ACC112 (cell line): ENCODE measurements around the gene NID1.
"Not testable (repeated sequence)": the region's sequence is repeated elsewhere in the genome, so short reads cannot be mapped to it uniquely, and the experiment has no call there.

Experiments used
- H2AFZ ChIP-seq: fragments of 200-600 bp; sonication (generic); one replicate; pipeline ENCODE4 v1.6.0; 2017; ENCODE audit warnings: antibody characterized with exemption, low read length; ENCODE audit not compliant: unreplicated experiment
- H3K27ac ChIP-seq: fragments of 200-600 bp; sonication (generic); 2 replicates; pipeline ENCODE4 v1.5.1; 2014; ENCODE audit warnings: low read depth, mild to moderate bottlenecking, antibody characterized with exemption, low read length, moderate library complexity
- H3K27me3 ChIP-seq: fragments of 200-600 bp; sonication (generic); 2 replicates; pipeline ENCODE4 v1.6.1; 2014; ENCODE audit warnings: mild to moderate bottlenecking, antibody characterized with exemption, low read length, moderate library complexity, mixed read lengths; ENCODE audit not compliant: insufficient read depth
- H3K36me3 ChIP-seq: fragments of 200-600 bp; sonication (generic); 2 replicates; pipeline ENCODE4 v1.6.1; 2016; ENCODE audit warnings: mild to moderate bottlenecking, antibody characterized with exemption, low read length, moderate library complexity, mixed read lengths; ENCODE audit not compliant: insufficient read depth
- H3K4me1 ChIP-seq: fragments of 200-600 bp; sonication (generic); one replicate; pipeline ENCODE4 v1.6.1; 2016; ENCODE audit warnings: low read length, mixed read lengths; ENCODE audit not compliant: insufficient read depth, unreplicated experiment, control insufficient read depth
- H3K4me3 ChIP-seq: fragments of 200-600 bp; sonication (generic); 2 replicates; pipeline ENCODE4 v1.5.1; 2014; ENCODE audit warnings: mild to moderate bottlenecking, low read depth, low read length
- H3K79me2 ChIP-seq: fragments of 200-600 bp; sonication (generic); one replicate; pipeline ENCODE4 v1.6.0; 2016; ENCODE audit warnings: low read length; ENCODE audit not compliant: control insufficient read depth, unreplicated experiment, insufficient read depth

The NID1 gene

DNA sequence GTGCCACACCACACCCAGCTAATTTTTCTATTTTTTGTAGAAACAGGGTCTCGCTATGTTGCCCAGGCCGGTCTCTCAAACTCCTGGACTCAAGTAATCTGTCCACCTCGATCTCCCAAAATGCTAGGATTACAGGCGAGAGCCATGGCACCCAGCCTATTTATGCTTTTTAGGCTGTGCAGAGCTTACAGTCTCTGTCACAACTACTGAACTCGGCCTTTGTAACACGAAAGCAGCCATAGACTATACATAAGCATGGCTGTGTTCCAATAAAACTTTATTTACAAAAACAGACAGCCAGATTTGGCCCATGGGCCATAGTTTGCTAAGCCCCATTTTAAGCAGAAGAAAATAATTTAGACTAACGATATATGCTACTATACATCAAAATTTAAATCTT is 54.4 kb downstream of the NID1 start:
- Histone ChIP-seq H3K79me2 (no peaks in the 10 kb centered on the region), H3K36me3 (peaks cover 20% of the 10 kb centered on the region; the same call in 1 of the 2 replicates), H3K4me1 (peaks cover 28% of the 10 kb centered on the region), H2AFZ (no peak overlapping the region), H3K27ac (peak overlapping the region; percentile 98), H3K4me3 (no peak overlapping the region), H3K27me3 (no peaks in the 10 kb centered on the region)

DNA sequence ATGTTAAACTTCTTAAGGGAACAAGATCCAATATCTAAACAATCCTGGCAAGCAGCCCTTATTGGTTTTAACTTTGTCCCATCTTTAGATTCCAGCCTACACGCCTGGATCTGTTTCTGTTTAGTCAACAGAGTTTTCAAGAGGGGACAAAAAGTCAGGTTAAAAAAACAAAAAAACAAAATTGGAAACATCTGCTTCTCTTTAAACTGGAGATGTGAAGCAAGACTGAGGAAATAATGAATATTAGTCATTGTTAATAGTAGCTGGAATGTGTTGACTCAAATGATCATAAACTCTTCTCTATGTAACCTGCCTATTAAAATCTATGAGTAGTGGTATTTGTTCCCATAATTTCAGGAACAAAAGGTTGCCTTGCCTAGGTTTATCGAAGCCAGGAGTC is 55.0 kb downstream of the NID1 start:
- H3K4me3 ChIP-seq = peak overlapping the region; percentile 31; the same call in 1 of the 2 replicates
- H2AFZ ChIP-seq = no peak overlapping the region
- no peaks in the 10 kb centered on the region for H3K27me3 ChIP-seq
- H3K36me3 ChIP-seq = peaks cover 20% of the 10 kb centered on the region; the same call in 1 of the 2 replicates
- no peaks in the 10 kb centered on the region for H3K79me2 ChIP-seq
- peaks cover 34% of the 10 kb centered on the region for H3K4me1 ChIP-seq
- peak overlapping the region; percentile 98 for H3K27ac ChIP-seq

DNA sequence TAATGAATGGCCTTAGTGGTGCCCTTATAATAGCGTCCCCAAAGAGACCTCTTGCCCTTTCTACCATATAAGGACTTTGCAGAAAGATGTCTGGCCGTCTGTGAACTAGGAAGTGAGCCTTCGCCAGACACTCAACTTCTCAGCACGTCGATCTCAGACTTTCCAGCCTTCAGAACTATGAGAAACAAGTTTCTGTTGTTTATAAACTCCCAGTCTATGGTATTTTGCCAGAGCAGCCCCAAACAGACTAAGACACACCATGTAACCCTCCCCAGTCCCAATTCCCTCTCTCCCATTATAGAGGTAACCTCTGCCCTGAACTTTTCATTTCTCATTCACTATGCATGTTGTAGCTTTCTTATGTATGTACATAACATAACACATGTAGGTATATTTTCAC is 55.7 kb downstream of the NID1 start:
- H3K36me3 ChIP-seq = peaks cover 20% of the 10 kb centered on the region; the same call in 1 of the 2 replicates
- H3K27me3 ChIP-seq = no peaks in the 10 kb centered on the region
- no peaks in the 10 kb centered on the region for H3K79me2 ChIP-seq
- no peak overlapping the region for H2AFZ ChIP-seq
- peaks cover 36% of the 10 kb centered on the region for H3K4me1 ChIP-seq
- peak overlapping the region; percentile 31; the same call in 1 of the 2 replicates for H3K4me3 ChIP-seq
- peak overlapping the region; percentile 98 for H3K27ac ChIP-seq

DNA sequence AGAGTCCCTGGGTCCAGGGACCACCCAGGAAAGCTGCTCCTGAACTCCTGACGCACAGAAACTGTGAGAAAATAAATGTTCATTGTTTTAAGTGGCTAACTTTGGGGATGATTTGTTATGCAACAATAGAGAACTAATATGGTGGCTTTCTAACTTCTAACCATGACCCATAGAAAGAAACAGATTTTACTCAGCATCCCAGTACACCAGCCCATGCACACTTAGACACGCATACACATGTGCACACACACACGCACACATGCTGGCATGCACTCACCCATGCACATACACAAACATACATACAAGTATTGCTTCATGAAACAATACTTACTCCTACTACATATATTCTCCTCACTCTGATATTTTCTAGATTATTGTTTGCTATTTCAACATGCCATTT is 57.1 kb downstream of the NID1 start:
- Histone ChIP-seq H3K27ac (no peak overlapping the region), H3K36me3 (peaks cover 20% of the 10 kb centered on the region; the same call in 1 of the 2 replicates), H2AFZ (no peak overlapping the region), H3K27me3 (no peaks in the 10 kb centered on the region), H3K4me1 (peaks cover 36% of the 10 kb centered on the region), H3K4me3 (no peak overlapping the region), H3K79me2 (no peaks in the 10 kb centered on the region)

DNA sequence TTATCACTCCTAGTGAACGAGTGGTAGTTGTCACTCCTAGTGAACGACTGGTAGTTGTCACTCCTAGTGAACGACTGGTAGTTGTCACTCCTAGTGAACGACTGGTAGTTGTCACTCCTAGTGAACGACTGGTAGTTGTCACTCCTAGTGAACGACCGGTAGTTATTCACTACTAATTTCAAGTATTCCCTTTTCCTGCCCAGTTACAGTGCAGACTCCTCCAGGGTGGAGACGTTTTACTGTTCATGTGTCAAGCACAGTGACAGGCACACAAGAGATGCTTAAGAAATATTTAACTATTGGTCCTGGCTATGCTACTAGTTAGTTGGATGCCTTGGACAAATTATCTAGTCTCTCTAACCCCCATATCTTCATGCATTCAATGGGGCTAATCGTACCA is 61.8 kb downstream of the NID1 start:
- not testable (repeated sequence) for H3K27me3 ChIP-seq, H2AFZ ChIP-seq, H3K27ac ChIP-seq, H3K4me3 ChIP-seq, H3K79me2 ChIP-seq
- peaks cover 14% of the 10 kb centered on the region; the same call in 1 of the 2 replicates for H3K36me3 ChIP-seq
- H3K4me1 ChIP-seq = peaks cover 40% of the 10 kb centered on the region

DNA sequence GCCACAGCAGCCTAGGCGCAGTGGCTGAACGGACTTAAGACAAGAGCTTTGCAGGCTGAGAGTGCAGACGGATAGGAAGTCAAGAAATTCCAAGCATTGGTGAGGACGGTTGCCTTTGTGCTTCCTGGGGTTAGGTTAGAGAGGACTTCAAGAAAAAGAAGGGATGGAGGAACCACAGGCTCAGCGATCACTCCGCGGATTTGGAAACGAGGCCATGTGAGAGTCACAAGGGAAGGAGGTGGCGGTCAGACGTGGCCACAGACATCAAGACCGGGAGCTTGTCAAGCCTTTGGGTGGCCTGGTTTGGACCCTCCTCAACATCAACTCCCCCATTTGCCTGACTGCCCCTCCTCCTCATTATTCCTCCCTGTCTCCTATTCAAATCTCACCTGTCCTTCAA is 62.3 kb downstream of the NID1 start:
- H3K4me3 ChIP-seq = no peak overlapping the region
- H3K27ac ChIP-seq = no peak overlapping the region
- H3K27me3 ChIP-seq = no peaks in the 10 kb centered on the region
- peaks cover 40% of the 10 kb centered on the region for H3K4me1 ChIP-seq
- no peaks in the 10 kb centered on the region for H3K79me2 ChIP-seq
- H2AFZ ChIP-seq = no peak overlapping the region
- peaks cover 11% of the 10 kb centered on the region; the same call in 1 of the 2 replicates for H3K36me3 ChIP-seq

DNA sequence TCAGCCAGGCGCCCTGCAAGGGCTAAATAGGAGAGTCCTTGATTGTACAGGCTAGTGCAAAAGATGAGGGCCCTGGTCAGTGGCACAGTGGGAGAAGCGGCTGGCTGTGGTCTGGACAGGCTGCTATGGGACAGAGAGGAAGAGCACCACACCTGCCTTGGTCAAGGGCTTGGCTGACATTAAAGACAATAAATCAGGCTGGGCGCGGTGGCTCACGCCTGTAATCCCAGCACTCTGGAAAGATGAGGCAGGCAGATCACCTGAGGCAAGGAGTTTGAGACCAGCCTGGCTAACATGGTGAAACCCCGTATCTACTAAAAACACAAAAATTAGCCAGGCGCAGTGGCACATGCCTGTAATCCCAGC is 62.9 kb downstream of the NID1 start:
- H2AFZ ChIP-seq = no peak overlapping the region
- H3K27me3 ChIP-seq = no peaks in the 10 kb centered on the region
- H3K36me3 ChIP-seq = peaks cover 6% of the 10 kb centered on the region; the same call in 1 of the 2 replicates
- H3K27ac ChIP-seq = no peak overlapping the region
- H3K79me2 ChIP-seq = no peaks in the 10 kb centered on the region
- H3K4me1 ChIP-seq = peaks cover 40% of the 10 kb centered on the region
- H3K4me3 ChIP-seq = no peak overlapping the region

DNA sequence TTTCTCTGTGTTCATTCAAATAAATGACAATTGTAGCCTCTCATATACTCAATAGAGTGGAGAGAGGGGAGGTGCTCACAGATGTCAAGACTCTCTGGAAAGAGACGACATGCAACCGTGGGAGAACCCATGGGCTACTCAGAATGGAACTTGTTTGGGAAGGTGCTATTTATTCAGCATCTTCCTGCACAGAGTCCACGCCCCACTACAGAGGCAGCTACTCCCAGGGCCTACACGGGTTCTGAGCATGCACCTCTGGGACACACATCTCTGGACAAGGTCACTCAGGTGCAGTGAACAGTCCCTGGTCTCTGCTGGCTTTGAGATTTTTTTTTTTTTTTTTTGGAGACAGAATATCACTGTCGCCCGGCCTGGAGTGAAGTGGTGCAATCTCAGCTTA is 64.1 kb downstream of the NID1 start:
- H3K27ac ChIP-seq = peak overlapping the region; percentile 92; the same call in 1 of the 2 replicates
- H3K4me1 ChIP-seq = peaks cover 35% of the 10 kb centered on the region
- no peaks in the 10 kb centered on the region for H3K79me2 ChIP-seq
- peaks cover 6% of the 10 kb centered on the region; the same call in 1 of the 2 replicates for H3K36me3 ChIP-seq
- no peaks in the 10 kb centered on the region for H3K27me3 ChIP-seq
- no peak overlapping the region for H3K4me3 ChIP-seq
- no peak overlapping the region for H2AFZ ChIP-seq

DNA sequence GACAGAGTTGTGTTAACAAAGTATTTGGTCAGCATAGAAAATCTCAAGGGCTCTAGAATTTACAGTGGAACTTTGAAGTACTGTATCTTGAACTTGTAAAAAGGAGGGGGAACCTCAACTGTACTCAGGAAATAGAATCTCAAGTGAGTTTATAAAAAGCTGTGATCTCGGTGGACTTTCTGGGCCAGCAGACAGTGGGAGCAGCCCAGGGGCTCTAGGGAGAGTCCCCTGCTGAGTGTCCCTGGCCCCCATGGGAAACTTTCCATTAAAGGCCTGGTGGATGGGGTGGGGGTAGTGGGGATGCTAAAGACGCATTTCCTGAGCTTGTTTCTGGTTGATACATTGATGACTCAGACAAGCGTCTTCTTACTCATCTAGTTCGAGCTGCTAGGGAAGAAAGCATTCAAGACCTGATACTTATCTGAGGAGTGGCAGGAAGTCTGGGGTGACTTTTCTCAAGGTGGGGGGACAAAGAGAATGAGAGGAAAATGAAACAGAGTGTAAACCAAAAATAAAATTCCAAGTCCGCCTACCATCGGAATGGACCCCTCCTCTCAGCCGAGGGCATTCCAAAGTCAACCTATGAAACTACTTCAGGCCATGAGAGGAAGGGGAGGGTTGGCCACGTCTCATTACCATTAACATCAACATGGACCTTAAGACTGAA is 65.5 kb downstream of the NID1 start:
- Histone ChIP-seq H3K27me3 (no peaks in the 10 kb centered on the region), H3K27ac (peak overlapping the region; percentile 92), H2AFZ (no peak overlapping the region)

DNA sequence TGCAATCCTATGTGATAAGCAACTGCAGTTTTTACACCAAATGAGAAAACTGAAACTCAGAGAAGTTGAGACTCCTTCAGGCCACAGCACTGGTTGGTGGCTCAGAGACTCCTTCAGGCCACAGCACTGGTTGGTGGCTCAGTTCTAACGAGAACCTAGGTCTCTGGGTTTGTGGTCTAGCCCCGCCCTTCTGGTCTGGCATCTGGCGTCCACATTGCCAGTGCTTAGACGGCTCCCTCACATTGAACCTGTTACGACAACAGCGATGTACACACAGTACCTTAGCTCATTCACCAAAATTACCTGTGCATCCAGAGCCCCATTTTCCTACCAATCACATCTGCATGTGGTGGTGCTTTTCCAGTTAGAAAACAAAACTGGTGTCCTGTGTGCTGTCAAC is 66.1 kb downstream of the NID1 start:
- Histone ChIP-seq H3K27ac (peak overlapping the region; percentile 92), H3K79me2 (no peaks in the 10 kb centered on the region), H3K36me3 (peaks cover 13% of the 10 kb centered on the region; the same call in 1 of the 2 replicates), H3K4me3 (no peak overlapping the region), H3K4me1 (peaks cover 24% of the 10 kb centered on the region), H2AFZ (no peak overlapping the region), H3K27me3 (no peaks in the 10 kb centered on the region)

More for the DNA sequence above, 65.5 kb downstream of the NID1 start:
- Histone ChIP-seq H3K4me3 (no peak overlapping the region), H3K79me2 (no peaks in the 10 kb centered on the region), H3K36me3 (peaks cover 13% of the 10 kb centered on the region; the same call in 1 of the 2 replicates), H3K4me1 (peaks cover 24% of the 10 kb centered on the region)

DNA sequence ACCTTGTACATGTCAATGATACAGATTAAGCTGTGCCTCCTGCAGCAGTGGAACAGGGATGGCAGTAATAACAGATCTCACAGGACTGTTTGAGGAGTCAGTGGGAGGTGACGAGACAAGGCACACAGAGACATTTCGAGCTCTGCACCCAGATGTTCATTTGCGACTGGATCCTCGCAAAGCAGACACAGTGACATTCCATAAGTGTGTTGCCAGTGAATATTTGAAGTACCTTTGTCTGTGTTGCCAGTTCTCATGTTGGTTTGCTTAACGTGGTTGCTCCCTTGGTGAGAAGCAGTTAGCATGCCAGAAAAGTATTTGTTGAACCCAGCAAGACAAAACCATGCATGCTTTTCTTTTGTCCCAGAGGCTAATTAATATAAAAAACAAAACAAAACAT is 67.0 kb downstream of the NID1 start:
- Histone ChIP-seq H3K36me3 (peaks cover 18% of the 10 kb centered on the region; the same call in 1 of the 2 replicates), H3K4me1 (peaks cover 24% of the 10 kb centered on the region), H3K27ac (no peak overlapping the region), H3K4me3 (no peak overlapping the region), H3K27me3 (no peaks in the 10 kb centered on the region), H3K79me2 (no peaks in the 10 kb centered on the region), H2AFZ (no peak overlapping the region)
